Central memory CD4-positive, alpha-beta T cell (primary cell): ENCODE measurements around the gene POR.
"Not testable (repeated sequence)": the region's sequence is repeated elsewhere in the genome, so short reads cannot be mapped to it uniquely, and the experiment has no call there.

Experiments
- DNase-seq: peaks from one replicate; pipeline ENCODE4 v3.0.0; 2022

The POR gene

GRCh38 chr7:75993689-75994387 lies 78.9 kb downstream of the POR start:
- DNase-seq = no peak

- peak; percentile 90 for DNase-seq
These were observed 79.6 kb downstream of the POR start, which contains the start of gene TMEM120A for GRCh38 chr7:75994388-75995051. TSS of gene TMEM120A (minus strand) at chr7:75994595. CDS start at chr7:75994570, 25 bp downstream.

DNA sequence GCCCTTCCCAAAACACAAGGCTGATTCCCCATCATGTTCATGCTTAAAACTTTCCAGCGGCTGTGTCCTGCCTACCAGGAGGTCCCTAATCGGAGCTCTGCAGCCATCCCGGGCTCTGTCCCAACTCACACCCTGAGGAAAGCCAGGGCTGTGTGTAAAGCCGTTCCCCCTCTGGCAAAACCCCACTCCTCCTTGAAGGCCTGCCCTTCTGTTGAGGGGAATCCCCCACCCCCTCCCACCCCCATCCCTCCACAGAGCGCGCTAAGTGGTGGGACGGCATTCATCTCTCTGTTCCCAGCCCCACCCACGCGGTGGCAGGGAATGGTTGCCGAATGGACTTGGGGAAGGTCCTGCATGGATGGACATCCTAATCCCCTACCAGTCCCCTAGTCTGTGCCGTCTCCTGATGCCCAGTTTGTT lies 80.1 kb downstream of the POR start:
- no peak for DNase-seq

DNA sequence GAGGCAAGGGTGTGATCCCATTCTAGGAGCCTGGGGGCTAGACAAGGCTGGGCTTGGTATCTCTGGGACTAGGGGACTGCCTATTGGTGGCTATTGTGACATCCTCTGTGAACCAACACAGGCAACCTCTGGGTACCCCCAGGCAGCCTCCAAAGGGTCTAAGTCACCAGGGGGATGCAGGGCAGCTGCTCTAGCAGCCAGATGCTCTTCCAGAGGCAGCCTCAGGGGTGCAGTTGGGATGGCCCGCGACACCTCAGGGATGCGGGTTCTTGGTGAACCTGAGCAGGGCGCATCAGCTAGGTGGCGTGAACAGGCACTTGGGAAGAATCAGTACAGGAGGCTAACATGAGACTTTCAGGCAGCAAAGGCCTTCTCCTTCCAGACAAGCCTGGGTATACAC lies 81.0 kb downstream of the POR start:
- DNase-seq = no peak

GRCh38 chr7:75996476-75996875 lies 81.5 kb downstream of the POR start:
- no peak for DNase-seq

DNA sequence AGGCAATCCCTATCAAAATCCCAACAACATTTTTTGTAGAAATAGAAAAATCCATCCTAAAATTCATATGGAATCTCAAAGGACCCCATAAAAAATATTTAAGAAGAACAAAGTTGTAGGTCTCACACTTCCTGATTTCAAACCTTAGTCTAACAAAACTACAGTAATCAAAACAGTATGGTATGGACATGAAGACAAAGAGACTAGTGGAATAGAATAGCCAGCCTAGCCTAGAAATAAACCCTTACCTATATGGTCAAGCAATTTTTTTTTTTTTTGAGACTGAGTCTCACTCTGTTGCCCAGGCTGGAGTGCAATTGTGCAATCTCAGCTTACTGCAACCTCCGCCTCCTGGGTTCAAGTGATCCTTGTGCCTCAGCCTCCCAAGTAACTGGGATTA lies 83.1 kb downstream of the POR start:
- no peak for DNase-seq

GRCh38 chr7:76000566-76000965 lies 85.6 kb downstream of the POR start:
- no peak for DNase-seq

- no peak for DNase-seq
These were observed 87.2 kb downstream of the POR start for GRCh38 chr7:76002139-76002538.

DNA sequence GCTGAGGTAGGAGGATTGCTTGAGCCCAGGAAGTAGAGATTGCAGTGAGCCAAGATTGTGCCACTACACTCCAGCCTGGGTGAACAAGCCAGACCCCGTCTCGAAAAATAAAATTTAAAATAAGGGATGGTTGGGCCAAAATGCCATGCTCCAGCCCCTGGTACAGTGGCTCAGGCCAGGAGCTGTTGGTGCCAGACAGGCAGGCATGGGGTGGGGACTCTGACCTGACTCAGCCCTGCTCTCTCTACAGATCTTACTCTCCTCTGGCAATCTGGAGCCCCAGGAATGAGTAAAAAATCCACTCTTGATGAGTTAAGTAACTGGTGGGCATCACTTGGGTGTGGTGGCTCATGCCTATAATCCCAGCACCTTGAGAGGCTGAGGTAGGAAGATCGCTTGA lies 87.9 kb downstream of the POR start:
- DNase-seq = no peak

DNA sequence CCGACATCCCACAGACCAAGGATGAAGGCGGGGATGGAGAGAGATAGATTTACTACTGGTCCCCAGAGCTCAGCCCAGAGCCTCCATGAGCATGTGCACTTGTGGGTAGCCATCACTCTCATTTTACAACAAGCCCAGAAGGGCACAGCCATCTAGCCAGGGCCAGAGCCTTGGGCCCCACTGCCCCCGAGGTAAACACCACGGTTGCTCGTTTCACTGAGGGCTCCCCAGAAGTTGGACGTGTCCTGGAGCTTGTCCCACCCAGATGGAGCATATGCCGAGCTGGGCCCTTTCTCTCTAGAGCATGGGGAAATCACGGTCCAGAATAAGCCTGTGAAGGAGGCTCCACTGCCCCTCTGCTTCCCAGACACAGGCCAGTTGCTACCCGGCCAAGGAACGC lies 88.4 kb downstream of the POR start:
- no peak for DNase-seq

- not testable (repeated sequence) for DNase-seq
These were observed 90.0 kb downstream of the POR start for GRCh38 chr7:76005004-76005403.

DNA sequence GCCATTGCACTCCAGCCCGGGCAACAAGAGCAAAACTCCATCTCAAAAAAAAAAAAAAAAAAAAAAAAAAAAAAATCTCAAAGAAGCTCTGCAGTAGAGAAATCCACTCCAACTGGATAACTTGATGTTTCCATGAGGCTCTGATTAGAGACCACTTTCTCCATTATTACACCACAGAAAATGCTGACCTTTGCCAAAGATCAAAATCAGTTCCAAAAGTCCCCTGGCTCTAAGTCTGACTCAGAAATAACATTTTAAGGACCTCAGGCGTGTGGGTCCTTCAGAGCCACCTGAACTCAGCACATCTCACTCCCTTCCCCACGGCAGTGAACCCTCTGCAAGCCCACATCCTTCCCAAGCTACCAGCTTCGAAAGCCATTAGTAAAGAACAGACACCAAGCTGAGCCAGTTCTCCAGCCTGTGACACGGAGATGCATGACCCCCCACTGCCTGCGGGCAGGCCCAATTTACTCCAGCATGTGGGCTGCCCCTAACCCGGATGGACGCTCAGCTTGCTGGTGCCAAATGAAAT lies 93.3 kb downstream of the POR start:
- DNase-seq = no peak

DNA sequence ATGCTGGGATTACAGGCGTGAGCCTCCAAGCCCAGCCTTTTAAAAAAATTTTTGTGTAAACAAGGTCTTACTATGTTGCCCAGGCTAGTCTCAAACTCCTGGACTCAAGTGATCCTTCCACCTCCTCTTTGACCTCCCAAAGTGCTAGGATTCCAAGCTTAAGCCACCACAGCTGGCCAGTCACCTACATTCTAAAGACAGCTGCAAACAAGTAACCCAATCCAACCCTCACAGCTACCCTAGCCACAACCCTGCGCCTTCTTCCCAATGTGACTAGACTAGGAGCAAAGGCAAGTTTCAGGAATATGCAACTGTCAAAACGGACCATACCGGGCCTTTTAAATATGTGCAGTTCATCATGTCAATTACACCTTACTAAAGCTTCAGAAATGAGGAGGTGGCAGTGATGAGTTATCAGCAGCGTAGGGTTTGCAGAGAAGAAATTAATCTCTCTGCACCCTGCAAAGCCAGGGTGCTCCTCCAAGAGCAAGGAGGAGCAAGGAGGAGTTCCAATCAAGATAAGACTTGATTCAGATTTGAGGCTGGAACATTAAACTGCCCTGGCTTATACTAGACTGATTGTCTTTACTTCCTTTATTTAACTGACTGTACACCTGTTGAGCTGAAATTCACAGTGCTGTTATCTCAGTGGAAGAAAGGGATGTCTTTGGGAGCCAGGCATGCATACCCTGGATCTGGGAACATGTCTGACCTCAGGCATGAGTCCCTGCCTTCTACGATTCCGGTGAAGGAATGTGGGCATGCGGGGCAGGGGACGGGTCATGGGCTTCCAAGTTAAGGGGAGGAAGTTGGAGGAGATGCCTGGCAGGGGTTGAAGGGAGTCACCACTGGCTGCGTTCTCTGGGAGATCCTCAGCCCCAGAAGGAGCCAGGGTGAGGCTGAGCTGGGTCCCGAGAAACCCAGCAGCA lies 95.0 kb downstream of the POR start:
- DNase-seq = no peak

DNA sequence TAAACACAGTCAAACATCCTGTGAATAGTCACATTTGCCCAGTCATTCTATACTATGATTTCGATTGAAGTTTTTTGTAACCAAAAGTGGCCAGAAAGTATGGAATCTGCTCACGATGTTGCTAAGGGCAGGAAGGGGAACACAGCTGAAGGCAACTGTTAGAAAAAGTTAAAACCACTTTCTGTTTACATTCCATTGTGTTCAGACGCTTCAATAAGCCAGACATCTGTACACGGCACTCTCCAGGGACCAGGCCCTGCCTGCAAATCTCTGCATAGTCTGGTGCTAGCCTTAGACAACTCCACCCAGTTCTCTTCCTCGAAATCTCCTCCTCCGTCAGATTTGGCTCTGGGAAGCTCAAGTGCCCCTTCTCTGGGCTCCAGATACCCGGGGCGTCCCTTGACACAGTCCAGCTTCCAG lies 96.5 kb downstream of the POR start:
- DNase-seq = no peak

GRCh38 chr7:76016191-76016947 lies 101.4 kb downstream of the POR start:
- DNase-seq = no peak

GRCh38 chr7:76018520-76018919 lies 103.6 kb downstream of the POR start:
- not testable (repeated sequence) for DNase-seq

DNA sequence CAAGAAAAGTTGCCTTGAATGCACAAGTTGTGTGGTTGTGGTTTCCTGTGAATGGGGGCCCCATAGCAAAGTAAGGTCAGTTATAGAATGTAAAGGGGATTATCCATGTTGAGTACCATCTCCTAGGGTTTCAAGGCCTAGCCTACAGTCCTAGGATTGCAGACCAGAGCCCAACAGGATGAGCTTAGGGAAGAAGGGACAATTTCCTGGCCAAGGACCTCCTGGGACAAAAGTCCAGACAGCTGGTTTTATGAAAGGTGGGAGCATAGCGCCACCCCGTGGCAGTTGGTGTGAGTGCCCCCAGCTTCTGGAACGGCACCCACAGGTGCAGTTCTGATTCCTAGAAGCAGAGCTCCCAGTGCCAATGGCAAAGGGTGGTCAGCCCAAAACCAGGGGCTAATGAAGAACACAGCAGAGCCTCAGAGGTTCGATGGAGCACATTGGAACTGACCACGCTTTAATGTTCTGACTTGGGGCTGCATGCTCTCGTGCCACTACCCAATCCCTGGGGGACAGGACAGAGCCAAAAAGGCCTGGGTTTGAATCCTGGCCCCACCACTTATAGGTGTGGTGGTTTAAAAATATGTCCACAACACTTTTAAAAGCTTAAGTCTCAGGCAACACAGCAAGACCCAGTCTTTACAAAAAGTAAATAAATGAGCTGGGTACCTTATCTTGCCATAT lies 105.2 kb downstream of the POR start:
- DNase-seq = peak; percentile 56

GRCh38 chr7:76022026-76022780 lies 107.2 kb downstream of the POR start:
- DNase-seq = no peak

DNA sequence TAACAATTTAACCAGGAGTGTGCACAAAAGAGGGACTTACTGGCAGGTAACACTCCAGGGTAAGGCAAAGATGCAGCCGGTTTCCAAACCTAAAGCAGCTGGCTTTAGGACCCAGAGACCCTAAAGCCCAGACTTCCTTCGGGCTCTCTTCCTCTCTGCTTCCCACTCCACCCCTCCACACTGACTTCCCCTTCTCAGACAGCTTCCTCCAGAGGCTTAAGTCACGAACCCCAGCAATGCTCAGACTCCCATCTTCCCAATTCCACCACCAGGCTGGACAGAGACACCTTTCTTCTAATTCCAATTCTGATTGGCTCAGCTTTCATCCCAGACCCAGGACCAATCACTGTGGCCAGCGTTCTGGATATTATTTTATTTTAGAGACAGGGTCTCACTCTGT lies 108.0 kb downstream of the POR start:
- no peak for DNase-seq

DNA sequence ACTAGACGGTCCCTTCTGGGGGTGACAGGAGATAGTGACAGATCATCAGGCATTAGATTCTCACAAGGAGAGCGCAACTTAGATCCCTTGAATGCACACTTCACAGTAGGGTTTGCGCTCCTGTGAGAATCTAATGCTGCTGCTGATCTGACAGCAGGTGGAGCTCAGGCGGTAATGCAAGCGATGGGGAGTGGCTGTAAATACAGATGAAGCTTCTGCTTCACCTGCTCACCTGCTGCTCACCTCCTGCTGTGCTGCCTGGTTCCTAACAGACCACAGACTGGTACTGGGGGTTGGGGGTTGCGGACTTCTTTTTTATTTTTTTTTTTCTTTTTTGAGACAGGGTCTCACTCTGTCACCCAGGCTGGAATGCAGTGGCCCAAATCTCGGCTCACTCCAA lies 114.7 kb downstream of the POR start:
- not testable (repeated sequence) for DNase-seq

DNA sequence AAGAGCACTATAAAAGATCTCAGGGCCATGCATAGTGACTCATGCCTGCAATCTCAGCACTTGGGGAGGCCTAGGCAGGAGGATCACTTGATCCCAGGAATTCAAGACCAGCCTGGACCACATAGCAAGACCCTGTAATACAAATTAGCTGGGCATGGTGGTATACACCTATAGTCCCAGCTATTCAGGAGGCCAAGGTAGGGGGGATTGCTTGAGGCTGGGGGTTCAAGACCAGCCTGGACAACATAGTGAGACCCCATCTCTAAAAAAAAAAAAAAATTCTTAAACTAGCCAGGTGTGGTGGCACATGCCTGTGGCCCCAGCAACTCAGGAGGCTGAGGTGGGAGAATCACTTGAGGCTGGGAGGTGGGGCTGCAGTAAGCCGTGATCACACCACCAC lies 117.0 kb downstream of the POR start:
- DNase-seq = no peak
